GM21723 (cell line): ENCODE data around the gene SMPD1.
A peak's percentile ranks its signal among the peaks of the same experiment; 100 is the strongest.

Source experiments
- ATAC-seq: cut with Tn5 transposase; IDR thresholded peaks from one replicate; pipeline ENCODE4 v1.9.1; 2021; ENCODE audit warnings: mild to moderate bottlenecking, moderate library complexity; ENCODE audit not compliant: unreplicated experiment

The SMPD1 gene

GRCh38 chr11:6389905-6390717 is at the start of gene SMPD1:
Gene SMPD1 (plus strand): TSS chr11:6390474. CDS start chr11:6390599, 125 bp downstream.
- peak; percentile 96 for ATAC-seq

- ATAC-seq, result no peak
Measured at GRCh38 chr11:6345366-6345765, 44.9 kb upstream of the SMPD1 start.

DNA sequence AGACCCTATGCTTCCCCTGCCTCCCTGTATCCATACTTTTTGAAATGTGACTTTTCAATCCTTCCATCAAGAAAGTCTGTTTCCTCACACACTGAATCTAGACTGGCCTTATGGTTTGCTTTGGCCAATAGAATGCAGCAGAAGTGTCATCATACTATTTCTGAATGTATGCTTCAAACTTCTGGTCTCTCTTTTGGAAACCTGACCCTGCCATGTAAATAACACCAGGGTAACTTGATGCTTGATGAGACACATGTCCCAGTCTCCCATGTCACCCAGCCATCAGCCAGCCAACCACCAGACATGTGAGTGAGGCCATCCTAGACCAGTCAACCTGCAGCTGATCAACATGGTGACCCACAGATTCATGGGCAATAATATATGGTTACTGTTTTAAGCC is 40.2 kb upstream of the SMPD1 start:
- ATAC-seq, result no peak

DNA sequence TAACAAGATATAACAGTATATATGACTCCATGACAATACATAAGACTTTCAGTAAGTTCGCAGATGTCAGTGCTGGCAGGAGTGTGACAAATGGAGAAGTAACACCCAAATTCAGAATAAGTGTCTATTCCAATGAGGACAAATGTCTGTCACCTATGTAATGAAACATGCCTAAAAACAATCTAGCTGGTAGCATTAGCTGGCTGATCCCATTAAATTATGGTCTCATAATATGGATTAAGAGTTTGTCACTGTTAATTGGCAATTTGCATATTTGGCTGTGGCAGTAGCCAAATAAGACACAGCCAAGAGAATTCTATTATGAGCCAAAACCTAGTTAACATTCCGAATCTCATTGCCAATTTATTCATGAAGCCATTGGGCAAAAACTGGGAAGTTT is 39.8 kb upstream of the SMPD1 start:
- ATAC-seq, result no peak

GRCh38 chr11:6351782-6352382 is 38.4 kb upstream of the SMPD1 start:
- no peak for ATAC-seq

- peak; percentile 88 for ATAC-seq
Measured at GRCh38 chr11:6353367-6353987, 36.8 kb upstream of the SMPD1 start.

- ATAC-seq, result no peak
Measured at GRCh38 chr11:6354651-6355485, 35.4 kb upstream of the SMPD1 start.

GRCh38 chr11:6356503-6357055 is 33.7 kb upstream of the SMPD1 start:
- ATAC-seq, result no peak

- ATAC-seq, result no peak
Measured at GRCh38 chr11:6357222-6357621, 33.1 kb upstream of the SMPD1 start.

- no peak for ATAC-seq
Measured at GRCh38 chr11:6360183-6360582, 30.1 kb upstream of the SMPD1 start.

- no peak for ATAC-seq
Measured at GRCh38 chr11:6362185-6362872, 27.9 kb upstream of the SMPD1 start.

DNA sequence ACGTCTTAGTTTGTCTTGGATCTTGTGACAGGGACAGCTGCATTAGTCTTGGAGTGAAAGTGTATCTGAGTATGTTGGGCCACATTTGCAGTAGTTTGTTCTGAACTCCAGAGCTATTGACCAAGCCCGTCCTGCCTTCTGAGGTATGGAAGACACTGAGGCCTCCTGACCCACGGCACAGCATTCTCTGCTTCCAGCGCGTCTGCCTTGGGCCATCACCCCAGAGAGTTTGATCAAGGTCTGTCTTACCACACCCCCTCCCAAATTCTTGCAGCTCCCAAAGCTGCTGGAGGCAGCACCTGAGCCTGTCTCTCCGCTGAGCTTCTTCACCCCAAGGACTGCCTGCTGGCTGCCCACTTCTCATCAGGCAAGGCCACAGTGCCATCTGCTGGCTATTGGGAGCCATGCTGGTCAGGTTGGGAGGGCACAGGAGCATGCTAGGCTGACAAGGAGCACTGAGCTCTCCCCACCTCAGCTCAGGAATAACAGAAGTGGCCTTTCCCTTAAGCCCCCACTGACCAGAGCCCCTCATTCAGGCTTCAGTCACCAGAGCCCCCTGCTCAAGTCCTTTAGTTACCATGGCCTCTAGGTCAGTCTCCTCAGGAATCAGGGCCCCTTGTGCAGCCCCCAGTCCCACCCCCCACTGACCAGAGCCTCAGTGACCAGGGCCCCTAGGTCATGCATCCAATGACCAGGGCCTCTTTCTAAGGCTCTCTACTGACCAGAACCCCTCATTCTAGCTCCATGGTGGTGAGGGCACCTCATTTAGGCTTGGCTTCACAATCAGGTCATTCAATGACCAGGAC is 27.2 kb upstream of the SMPD1 start:
- peak; percentile 92 for ATAC-seq

GRCh38 chr11:6365659-6366058 is 24.6 kb upstream of the SMPD1 start:
- no peak for ATAC-seq

GRCh38 chr11:6371825-6372224 is 18.4 kb upstream of the SMPD1 start:
- ATAC-seq, result no peak

GRCh38 chr11:6377902-6378639 is 12.2 kb upstream of the SMPD1 start:
- ATAC-seq, result no peak

GRCh38 chr11:6378640-6378989 is 11.7 kb upstream of the SMPD1 start:
- no peak for ATAC-seq

DNA sequence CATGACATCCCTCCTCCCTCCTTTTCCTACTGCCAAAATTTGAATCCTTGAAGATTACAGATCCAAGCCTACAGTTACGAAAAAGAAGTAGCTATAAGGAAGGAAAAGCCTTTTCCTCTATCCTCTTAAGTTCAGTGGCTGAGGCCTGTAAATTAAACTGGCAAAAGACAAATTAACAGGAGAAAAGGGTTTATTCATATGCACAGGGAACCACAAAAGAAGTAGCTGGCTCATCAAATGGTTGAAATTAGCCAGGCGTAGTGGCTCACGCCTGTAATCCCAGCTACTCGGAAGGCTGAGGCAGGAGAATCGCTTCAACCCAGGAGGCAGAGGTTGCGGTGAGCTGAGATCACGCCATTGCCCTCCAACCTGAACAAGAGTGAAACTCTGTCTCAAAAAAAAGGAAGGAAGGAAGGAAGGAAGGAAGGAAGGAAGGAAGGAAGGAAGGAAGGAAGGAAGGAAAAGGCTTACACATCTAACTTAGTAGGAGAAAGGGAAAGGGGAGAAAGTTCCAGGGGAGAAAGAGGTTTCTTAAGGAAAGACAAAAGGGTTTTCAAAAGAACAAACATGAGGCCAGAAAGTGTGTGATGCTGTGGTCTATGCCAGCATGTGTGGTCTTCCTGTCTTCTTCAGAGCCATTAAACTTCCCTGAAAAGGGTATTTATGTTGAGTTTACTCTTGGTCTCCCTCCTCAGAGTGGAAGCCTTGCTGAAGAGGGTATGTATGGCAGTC is 5.1 kb upstream of the SMPD1 start:
- no peak for ATAC-seq
